Adrenal gland (tissue), 19 donors: ENCODE data around the gene FGF16. TPM values are rescaled to one million over a fixed set of nuclear protein-coding genes. Genes with fewer than 3 reads are reported as not detected.
"Not testable (repeated sequence)": the region's sequence is repeated elsewhere in the genome, so short reads cannot be mapped to it uniquely, and the experiment has no call there.

Experiments used
- DNase-seq, 7 donors: peaks; one replicate each; pipeline ENCODE4 v3.0.0-alpha.2; 2019 to 2020
- H3K27ac ChIP-seq, 5 donors: fragments of 200-600 bp; sonication (generic) in 4 of 5; 1 replicate in 3 of 5; 2 replicates in 2 of 5; pipeline versions ENCODE4 v1.5.1 to v1.8.0; 2016 to 2020; ENCODE audit warnings: mild to moderate bottlenecking in 1 of 5
- H3K27me3 ChIP-seq: fragments of 200-600 bp; 2 replicates; pipeline ENCODE4 v1.8.0; 2021
- H3K36me3 ChIP-seq, 2 donors: fragments of 200-600 bp; replicated peaks in 1 of 2; 1 replicate in 1 of 2; 2 replicates in 1 of 2; pipeline versions ENCODE4 v1.5.1 to v1.8.0; 2018 to 2022
- H3K4me1 ChIP-seq, 2 donors: fragments of 200-600 bp; replicated peaks in 1 of 2; 1 replicate in 1 of 2; 2 replicates in 1 of 2; pipeline versions ENCODE4 v1.5.1 to v1.8.0; 2018 to 2021
- H3K4me3 ChIP-seq, 4 donors: fragments of 200-600 bp; sonication (generic) in 3 of 4; one replicate each; pipeline ENCODE4 v1.5.1; 2016 to 2018
- H3K9me3 ChIP-seq, 3 donors: fragments of 200-600 bp; sonication (generic) in 1 of 3; replicated peaks in 1 of 3; 1 replicate in 2 of 3; 2 replicates in 1 of 3; pipeline versions ENCODE4 v1.5.1 to v1.8.0; 2016 to 2021
- POLR2A ChIP-seq, 2 donors: fragments of 450-650 bp; IDR thresholded peaks; one replicate each; pipeline ENCODE4 v1.6.1; 2017; ENCODE audit warnings: antibody characterized with exemption in 2 of 2, mild to moderate bottlenecking in 2 of 2, moderate library complexity in 1 of 2
- WGBS, 4 donors: extraction: QIAGEN DNeasy Blood & Tissue Kit in 2 of 4; methylation state at CpG; one replicate each; pipeline versions ENCODE4 v1.1.5 to v1.1.7; 2013 to 2017; 5-methylcytosine and 5-hydroxymethylcytosine counted together
- intact Hi-C, 2 donors: fragments of 100-400 bp; cut with DNase I; formaldehyde crosslinking; loops; one replicate each; pipeline versions ENCODE4 v1.14.1 to v1.15.0; 2022 to 2023
- long read RNA-seq, 10 donors: library from polyadenylated mRNA in 3 of 10; unstranded in 2 of 10; stranded (forward) in 1 of 10; transcript quantifications; one replicate each; pipeline ENCODE4 v2.0.0 and lab custom pipeline, GENCODE V29; 2021 to 2026
- polyA plus RNA-seq, 3 donors: library from polyadenylated mRNA; stranded (reverse); fragments of 200-250 nt in 2 of 3; fragments of 350-450 nt in 1 of 3; fragmentation: Illumina TruSeq in 1 of 3; extraction: RNeasy Lipid Tissue Mini Kit (QIAGEN cat#74804) in 1 of 3; gene quantifications; one replicate each; pipeline ENCODE4 v1.2.3, GENCODE V29; 2013 to 2014
- total RNA-seq, 9 donors: library from RNA; depleted of rRNA in 4 of 9; stranded (reverse); fragments of >200 nt in 4 of 9; fragments of 120-200 nt in 1 of 9; fragmentation: NEBNext Ultra II Directional in 1 of 9; extraction: Animal tissue kit (Norgen Biotek cat#: 25700) in 1 of 9; gene quantifications; one replicate each; pipeline versions ENCODE4 v1.1.0 to v1.2.4, GENCODE V29; 2013 to 2023
- TF ChIP-seq, protein P1 (sequence below), 6 experiments: fragments of 450-650 bp in 4 of 6; fragments of 200-600 bp in 2 of 6; sonication (generic) in 1 of 6; IDR thresholded peaks; 1 replicate in 5 of 6; 2 replicates in 1 of 6; pipeline versions ENCODE4 v1.5.1 to v1.8.0; 2016 to 2021; ENCODE audit warnings: antibody characterized with exemption in 6 of 6, mild to moderate bottlenecking in 2 of 6, moderate library complexity in 1 of 6
- donor health status: healthy with polysubstance abuse.
- donor health status: Bipolar disorder and iron deficiency.
- donor health status: DM: yes; HTN: yes; CAD: no.
- donor health status: DM: no; HTN: no; CAD: no.
- donor health status: DM: no; HTN: no; CAD: no.
- donor health status: DM: yes; HTN: yes; CAD: no.

The FGF16 gene
- total RNA-seq = under 1 TPM in 3 of 9 donors, not detected in 6; 0.06 to 0.18 (median 0.15) TPM
- polyA plus RNA-seq = not detected
- long read RNA-seq, donor 1 = 0 reads
- long read RNA-seq, donor 2 = 0 reads
- long read RNA-seq, donor 3 = 0 reads
- long read RNA-seq, donor 4 = 0 reads
- long read RNA-seq, donor 5 = 0 reads
- long read RNA-seq, donor 6 = 0 reads
- long read RNA-seq, donor 7 = 0 reads
- long read RNA-seq, donor 8 = 0 reads
- long read RNA-seq, donor 9 = 0 reads
- long read RNA-seq, donor 10 = 0 reads

DNA sequence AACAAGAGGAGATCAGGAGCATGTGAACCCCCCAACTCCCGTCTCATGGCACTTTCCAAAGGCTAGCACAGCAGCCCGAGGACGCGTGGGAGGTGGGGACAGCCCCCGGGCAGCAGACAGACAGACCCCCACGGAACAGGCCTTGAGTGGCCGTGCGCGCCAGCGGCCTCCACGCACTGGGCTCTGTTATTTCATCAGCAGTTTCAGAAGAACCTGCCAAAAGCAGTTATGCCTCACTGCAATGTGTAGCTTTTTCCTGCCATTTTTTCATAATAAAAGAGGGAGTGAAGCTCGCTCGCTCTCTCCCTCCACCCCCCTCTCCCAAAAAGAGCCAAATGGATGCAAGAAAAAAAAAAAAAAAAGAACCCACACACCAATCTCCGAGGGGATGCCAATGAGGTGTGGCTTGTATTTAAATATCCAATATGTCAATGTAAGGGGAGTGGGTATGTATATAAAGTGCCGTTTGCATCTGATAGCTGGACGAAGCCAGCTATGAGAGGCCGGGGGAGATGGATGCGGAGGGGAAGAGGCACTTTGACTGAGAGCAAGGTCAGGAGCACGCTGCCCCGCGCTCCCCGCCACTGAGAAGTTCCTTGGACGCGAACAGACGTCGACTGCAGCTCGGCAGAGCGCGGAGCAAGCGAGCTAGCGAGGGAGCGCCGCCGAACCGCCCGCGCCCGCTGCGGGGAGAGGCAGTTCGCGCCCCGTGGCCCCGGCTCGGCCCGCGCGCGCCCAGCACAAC lies at the start of gene FGF16:
FGF16 (plus strand) TSS at position 482 of the 745 bp plus-strand sequence. CDS start 286 bp downstream, outside the sequence.
- Histone ChIP-seq H3K4me3 (peak within 1 kb of the TSS in 2 of 4 donors; percentile 11 to 43), H3K27me3 (peaks cover 28% of the 10 kb centered on the region), H3K36me3 (no peaks in the 10 kb centered on the region), H3K9me3 (no peaks in the 10 kb centered on the region), H3K4me1 (peaks cover 0 to 4% of the 10 kb centered on the region in 2 donors), H3K27ac (no peak within 1 kb of the TSS)
- intact Hi-C loops = no loop called here
- peak in 1 of 7 donors; percentile 13 for DNase-seq
- no peak for TF ChIP-seq POLR2A (IDR thresholded peaks at IDR 0.05)
- TF ChIP-seq, protein P1, sequence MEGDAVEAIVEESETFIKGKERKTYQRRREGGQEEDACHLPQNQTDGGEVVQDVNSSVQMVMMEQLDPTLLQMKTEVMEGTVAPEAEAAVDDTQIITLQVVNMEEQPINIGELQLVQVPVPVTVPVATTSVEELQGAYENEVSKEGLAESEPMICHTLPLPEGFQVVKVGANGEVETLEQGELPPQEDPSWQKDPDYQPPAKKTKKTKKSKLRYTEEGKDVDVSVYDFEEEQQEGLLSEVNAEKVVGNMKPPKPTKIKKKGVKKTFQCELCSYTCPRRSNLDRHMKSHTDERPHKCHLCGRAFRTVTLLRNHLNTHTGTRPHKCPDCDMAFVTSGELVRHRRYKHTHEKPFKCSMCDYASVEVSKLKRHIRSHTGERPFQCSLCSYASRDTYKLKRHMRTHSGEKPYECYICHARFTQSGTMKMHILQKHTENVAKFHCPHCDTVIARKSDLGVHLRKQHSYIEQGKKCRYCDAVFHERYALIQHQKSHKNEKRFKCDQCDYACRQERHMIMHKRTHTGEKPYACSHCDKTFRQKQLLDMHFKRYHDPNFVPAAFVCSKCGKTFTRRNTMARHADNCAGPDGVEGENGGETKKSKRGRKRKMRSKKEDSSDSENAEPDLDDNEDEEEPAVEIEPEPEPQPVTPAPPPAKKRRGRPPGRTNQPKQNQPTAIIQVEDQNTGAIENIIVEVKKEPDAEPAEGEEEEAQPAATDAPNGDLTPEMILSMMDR (IDR thresholded peaks at IDR 0.05) = no peak
- 1 to 27% (median 12%) methylated on average over 24 to 45 of the region's 48 CpGs for WGBS, 4 donors

DNA sequence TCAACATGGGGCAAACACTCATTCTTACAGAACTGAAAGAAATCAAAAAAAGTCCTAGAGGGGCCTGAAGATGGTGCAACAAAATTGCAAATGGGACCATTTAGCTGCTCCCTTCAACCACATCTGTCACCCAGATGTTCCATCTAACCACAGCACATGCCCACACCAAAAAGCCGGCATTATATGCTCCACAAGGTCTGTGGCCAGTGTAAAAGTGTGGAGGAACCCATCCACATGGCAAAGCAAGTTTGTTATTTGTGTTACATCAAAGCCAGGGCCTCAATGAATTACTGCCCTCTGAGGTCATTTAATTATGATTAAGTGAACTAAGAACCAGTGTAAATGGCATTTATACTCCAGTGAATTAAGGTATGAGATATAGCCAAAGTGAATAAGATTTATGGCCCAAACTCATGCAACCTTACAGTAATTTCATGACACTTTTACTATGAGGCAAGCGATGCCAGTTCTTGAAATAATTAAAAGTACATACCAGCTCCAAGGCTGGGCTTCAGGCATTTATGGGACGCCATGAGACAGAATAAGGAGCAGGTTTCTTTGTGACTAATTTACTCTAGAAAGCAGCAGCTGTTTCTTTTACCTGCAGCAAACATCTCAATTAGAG lies 48.7 kb upstream of the FGF16 start:
- intact Hi-C loops = no loop called here
- no peak overlapping the region for H3K4me3 ChIP-seq
- H3K9me3 ChIP-seq = no peaks in the 10 kb centered on the region
- H3K36me3 ChIP-seq = no peaks in the 10 kb centered on the region
- 60 to 82% (median 71%) methylated on average over 2 to 3 of the region's 3 CpGs for WGBS, 4 donors
- no peak for TF ChIP-seq POLR2A (IDR thresholded peaks at IDR 0.05)
- TF ChIP-seq, protein P1 (IDR thresholded peaks at IDR 0.05) = no peak
- H3K27ac ChIP-seq = no peak overlapping the region
- DNase-seq = no peak
- peaks cover 7% of the 10 kb centered on the region for H3K27me3 ChIP-seq
- H3K4me1 ChIP-seq = no peaks in the 10 kb centered on the region

DNA sequence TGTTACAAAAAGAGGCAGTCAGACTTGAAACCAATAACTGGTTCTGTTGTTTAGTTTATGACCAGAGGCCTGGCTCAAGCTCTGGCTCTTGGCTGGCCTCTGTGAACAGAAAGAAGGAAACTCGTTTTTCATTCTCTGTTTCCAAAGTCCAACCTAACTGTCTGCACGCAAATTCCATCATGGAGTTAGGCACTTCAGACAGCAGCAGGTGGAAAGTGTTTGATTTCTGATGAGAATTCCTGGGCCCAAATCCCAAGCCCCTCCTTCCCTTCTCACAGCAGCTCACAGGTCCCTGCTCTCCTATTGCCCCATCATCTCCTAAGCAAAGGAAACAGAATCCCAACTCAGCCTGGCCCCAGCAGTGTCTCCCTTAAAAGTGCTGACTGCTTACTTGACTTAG lies 42.8 kb upstream of the FGF16 start:
- intact Hi-C loops = no loop called here
- TF ChIP-seq POLR2A (IDR thresholded peaks at IDR 0.05) = no peak
- TF ChIP-seq, protein P1 (IDR thresholded peaks at IDR 0.05) = no peak
- H3K4me1 ChIP-seq = no peaks in the 10 kb centered on the region
- no peak overlapping the region for H3K27ac ChIP-seq
- WGBS, 4 donors = 30 to 44% (median 35%) methylated on average over 2 of the region's 2 CpGs
- no peaks in the 10 kb centered on the region for H3K36me3 ChIP-seq
- H3K4me3 ChIP-seq = no peak overlapping the region
- peaks cover 7% of the 10 kb centered on the region for H3K27me3 ChIP-seq
- no peak for DNase-seq
- H3K9me3 ChIP-seq = no peaks in the 10 kb centered on the region

DNA sequence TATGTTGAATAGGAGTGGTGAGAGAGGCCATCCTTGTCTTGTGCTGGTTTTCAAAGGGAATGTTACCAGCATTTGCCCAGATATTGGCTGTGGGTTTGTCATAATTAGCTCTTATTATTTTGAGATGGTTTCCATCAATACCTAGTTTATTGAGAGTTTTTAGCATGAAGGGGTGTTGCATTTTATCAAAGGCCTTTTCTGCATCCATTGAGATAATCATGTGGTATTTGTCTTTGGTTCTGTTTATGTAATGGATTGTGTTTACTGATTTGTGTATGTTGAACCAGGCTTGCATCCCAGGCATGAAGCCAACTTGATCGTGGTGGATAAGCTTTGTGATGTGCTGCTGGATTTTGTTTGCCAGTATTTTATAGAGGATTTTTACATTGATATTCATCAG lies 39.4 kb upstream of the FGF16 start:
- H3K27me3 ChIP-seq, intact Hi-C loops, H3K36me3 ChIP-seq, DNase-seq, H3K9me3 ChIP-seq, H3K4me3 ChIP-seq, H3K4me1 ChIP-seq, H3K27ac ChIP-seq: not testable (repeated sequence)
- 51 to 76% (median 71%) methylated on average over 1 of the region's 1 CpG for WGBS, 4 donors
